Neuronal stem cell (in vitro differentiated cells): ENCODE results near the gene ARHGAP42.
A peak's percentile ranks its signal among the peaks of the same experiment; 100 is the strongest.

ENCODE experiments used
- DNase-seq: peaks from one replicate; pipeline ENCODE4 v3.0.0-alpha.2; 2013; ENCODE audit warnings: low spot score
- H2AFZ ChIP-seq: one replicate; pipeline ENCODE4 v1.6.1; 2013; ENCODE audit warnings: mild to moderate bottlenecking, low read length, inconsistent platforms
- H2AK5ac ChIP-seq: 2 replicates; pipeline ENCODE4 v1.6.1; 2013; ENCODE audit warnings: low read depth, mild to moderate bottlenecking, inconsistent platforms, low read length, moderate library complexity, mixed read lengths
- H2BK120ac ChIP-seq: 2 replicates; pipeline ENCODE4 v1.6.1; 2013; ENCODE audit warnings: low read depth, mild to moderate bottlenecking, inconsistent platforms, low read length, moderate library complexity, mixed read lengths
- H2BK12ac ChIP-seq: one replicate; pipeline ENCODE4 v1.6.1; 2013; ENCODE audit warnings: low read length, inconsistent platforms
- H2BK15ac ChIP-seq: 2 replicates; pipeline ENCODE4 v1.6.1; 2013; ENCODE audit warnings: mild to moderate bottlenecking, low read length, inconsistent platforms, mixed read lengths
- H2BK5ac ChIP-seq: one replicate; pipeline ENCODE4 v1.6.1; 2013; ENCODE audit warnings: inconsistent platforms, mild to moderate bottlenecking, low read length, moderate library complexity
- H3K14ac ChIP-seq: one replicate; pipeline ENCODE4 v1.6.1; 2013; ENCODE audit warnings: low read length, inconsistent platforms
- H3K18ac ChIP-seq: 2 replicates; pipeline ENCODE4 v1.6.1; 2013; ENCODE audit warnings: low read length, inconsistent platforms
- H3K23ac ChIP-seq: 2 replicates; pipeline ENCODE4 v1.6.1; 2013; ENCODE audit warnings: low read depth, mild to moderate bottlenecking, mixed read lengths, low read length, inconsistent platforms; ENCODE audit not compliant: poor library complexity
- H3K27ac ChIP-seq: replicated peaks from 3 replicates; pipeline ENCODE4 v1.5.1; 2013; ENCODE audit warnings: low read length, inconsistent platforms
- H3K27me3 ChIP-seq, 3 experiments: 2 replicates each; pipeline ENCODE4 v1.6.1; 2013; ENCODE audit warnings: low read length in 3 of 3, mild to moderate bottlenecking in 2 of 3, inconsistent platforms in 1 of 3, low read depth in 1 of 3, mixed read lengths in 1 of 3, moderate library complexity in 1 of 3; ENCODE audit not compliant: control insufficient read depth in 3 of 3, insufficient read depth in 3 of 3
- H3K36me3 ChIP-seq, 2 donors: replicated peaks in 1 of 2; 2 replicates each; pipeline ENCODE4 v1.6.1; 2013; ENCODE audit warnings: low read length in 2 of 2; ENCODE audit not compliant: control insufficient read depth in 2 of 2, insufficient read depth in 2 of 2
- H3K4ac ChIP-seq: 2 replicates; pipeline ENCODE4 v1.6.1; 2013; ENCODE audit warnings: inconsistent platforms, mild to moderate bottlenecking, low read length, moderate library complexity
- H3K4me1 ChIP-seq, 2 donors: 1 replicate in 1 of 2; 2 replicates in 1 of 2; pipeline ENCODE4 v1.6.1; 2013; ENCODE audit warnings: low read length in 2 of 2, low read depth in 1 of 2; ENCODE audit not compliant: control insufficient read depth in 2 of 2, insufficient read depth in 1 of 2
- H3K4me2 ChIP-seq: one replicate; pipeline ENCODE4 v1.6.1; 2013; ENCODE audit warnings: mild to moderate bottlenecking, low read length, inconsistent platforms; ENCODE audit not compliant: insufficient read depth, poor library complexity, severe bottlenecking
- H3K4me3 ChIP-seq, 2 donors: 2 replicates each; pipeline ENCODE4 v1.5.1; 2013; ENCODE audit warnings: low read length in 2 of 2, mild to moderate bottlenecking in 2 of 2, inconsistent platforms in 1 of 2, moderate library complexity in 1 of 2
- H3K79me1 ChIP-seq: one replicate; pipeline ENCODE4 v1.6.1; 2013; ENCODE audit warnings: low read depth, mild to moderate bottlenecking, inconsistent platforms, low read length, moderate library complexity
- H3K9ac ChIP-seq: one replicate; pipeline ENCODE4 v1.6.1; 2013; ENCODE audit warnings: mild to moderate bottlenecking, low read depth, low read length, inconsistent platforms; ENCODE audit not compliant: poor library complexity
- H3K9me3 ChIP-seq, 2 donors: replicated peaks in 1 of 2; 2 replicates each; pipeline versions ENCODE3 to v1.6.1; 2013; ENCODE audit warnings: low read length in 2 of 2, mild to moderate bottlenecking in 2 of 2, inconsistent platforms in 1 of 2, low read depth in 1 of 2, mixed read lengths in 1 of 2, moderate library complexity in 1 of 2; ENCODE audit not compliant: control insufficient read depth in 2 of 2, insufficient read depth in 1 of 2
- H4K8ac ChIP-seq: one replicate; pipeline ENCODE4 v1.6.1; 2013; ENCODE audit warnings: low read depth, mild to moderate bottlenecking, inconsistent platforms, low read length, moderate library complexity
- H4K91ac ChIP-seq: one replicate; pipeline ENCODE4 v1.6.1; 2013; ENCODE audit warnings: low read length, low read depth, mild to moderate bottlenecking, inconsistent platforms; ENCODE audit not compliant: poor library complexity
- WGBS, 2 donors: extraction: QIAGEN DNeasy Blood & Tissue Kit; methylation state at CpG; one replicate each; pipeline ENCODE4 v1.1.7; 2013; ENCODE audit warnings: missing lambda C conversion rate in 2 of 2, mixed read lengths in 1 of 2; ENCODE audit not compliant: insufficient read length in 2 of 2, insufficient replicate concordance in 1 of 2; ENCODE audit errors: extremely low coverage in 2 of 2; 5-methylcytosine and 5-hydroxymethylcytosine counted together

Gene ARHGAP42

DNA sequence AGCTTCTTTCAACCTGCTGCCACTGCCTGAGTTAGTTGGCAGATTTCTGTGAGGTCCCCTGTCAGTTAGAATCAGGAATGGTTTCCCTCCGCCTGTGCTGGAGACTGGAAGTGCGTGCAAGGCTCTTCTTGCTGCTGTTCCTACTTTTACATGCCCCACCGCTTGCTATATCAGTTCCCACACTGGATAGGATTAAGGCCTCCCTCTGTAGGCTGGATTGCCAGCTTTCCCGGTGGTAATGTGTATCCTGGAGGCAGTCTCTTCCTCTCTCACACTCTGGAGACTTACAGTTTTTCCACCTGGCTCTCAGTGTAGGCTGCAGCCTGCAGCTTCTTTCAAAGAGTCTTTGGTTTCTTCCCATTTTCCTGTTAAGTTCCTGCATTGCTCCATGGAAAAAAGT, 66.5 kb downstream of the ARHGAP42 start:
- no peak overlapping the region for H3K4me2 ChIP-seq
- DNase-seq: no peak
- no peak overlapping the region for H3K14ac ChIP-seq
- H2BK120ac ChIP-seq: no peak overlapping the region
- no CpG with 5 or more reads among the region's 4 CpGs for WGBS, 2 donors
- H3K9me3 ChIP-seq: peaks cover 3 to 9% of the 10 kb centered on the region in 2 donors
- H3K79me1 ChIP-seq: no peaks in the 10 kb centered on the region
- no peak overlapping the region for H2AK5ac ChIP-seq
- no peak overlapping the region for H4K8ac ChIP-seq
- H3K4me1 ChIP-seq: peaks cover 0 to 5% of the 10 kb centered on the region in 2 donors
- H3K18ac ChIP-seq: no peak overlapping the region
- no peak overlapping the region for H2BK15ac ChIP-seq
- no peak overlapping the region for H3K23ac ChIP-seq
- no peak overlapping the region for H3K4me3 ChIP-seq
- H4K91ac ChIP-seq: no peak overlapping the region
- no peak overlapping the region for H3K9ac ChIP-seq
- no peaks in the 10 kb centered on the region for H3K36me3 ChIP-seq
- no peaks in the 10 kb centered on the region for H3K27me3 ChIP-seq
- no peak overlapping the region for H2BK12ac ChIP-seq
- peak overlapping the region; percentile 51 for H2AFZ ChIP-seq
- no peak overlapping the region for H3K4ac ChIP-seq
- no peak overlapping the region for H3K27ac ChIP-seq
- no peak overlapping the region for H2BK5ac ChIP-seq

DNA sequence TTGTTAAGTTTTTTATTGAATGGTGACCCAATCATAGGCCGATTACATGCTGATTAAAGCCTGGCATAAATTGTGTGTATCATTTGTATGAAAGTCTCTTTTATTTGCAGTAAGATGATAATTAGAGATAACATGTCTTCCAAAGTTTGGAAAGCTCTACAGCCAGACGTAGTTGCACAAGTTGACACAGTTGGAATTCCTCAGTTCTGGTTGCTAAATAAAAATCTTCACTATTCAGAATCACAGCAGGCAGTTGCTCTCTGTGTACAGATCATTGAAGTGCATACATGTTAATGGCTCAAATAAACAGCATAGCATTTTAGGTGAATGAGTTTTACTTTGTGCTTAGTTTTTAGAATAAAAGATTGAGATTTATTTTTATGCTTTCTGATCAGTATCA, 69.5 kb downstream of the ARHGAP42 start:
- H3K23ac ChIP-seq: no peak overlapping the region

DNA sequence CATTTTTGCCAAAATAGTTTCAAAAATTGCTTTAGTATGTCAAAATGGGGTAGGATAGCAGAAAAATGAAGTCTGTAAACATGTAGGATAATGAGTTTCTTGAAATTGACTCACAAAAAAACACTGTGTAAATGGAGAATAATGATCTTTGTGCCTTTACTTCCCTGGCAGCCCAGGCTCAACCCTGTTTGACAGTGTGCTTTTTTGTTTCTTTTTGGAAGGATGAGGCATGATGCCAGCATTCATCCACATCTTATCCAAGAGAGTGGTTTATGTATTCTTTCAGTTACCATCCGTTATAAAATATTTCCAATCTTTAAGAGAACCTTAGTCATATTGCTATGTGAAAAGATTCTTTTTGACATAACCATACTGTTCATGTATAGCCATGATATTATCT, 70.6 kb downstream of the ARHGAP42 start:
- no peak overlapping the region for H2AK5ac ChIP-seq
- H3K18ac ChIP-seq: no peak overlapping the region
- no peak overlapping the region for H2BK5ac ChIP-seq
- no peak overlapping the region for H3K4me3 ChIP-seq
- no peak overlapping the region for H2AFZ ChIP-seq
- no peak overlapping the region for H4K8ac ChIP-seq
- no peaks in the 10 kb centered on the region for H3K27me3 ChIP-seq
- H4K91ac ChIP-seq: no peak overlapping the region
- peaks cover 0 to 7% of the 10 kb centered on the region in 2 donors for H3K4me1 ChIP-seq
- no peak overlapping the region for H3K23ac ChIP-seq
- H3K4me2 ChIP-seq: no peak overlapping the region
- no peak overlapping the region for H2BK12ac ChIP-seq
- no peaks in the 10 kb centered on the region for H3K36me3 ChIP-seq
- no peaks in the 10 kb centered on the region for H3K79me1 ChIP-seq
- H2BK120ac ChIP-seq: no peak overlapping the region
- H3K27ac ChIP-seq: no peak overlapping the region
- H3K14ac ChIP-seq: no peak overlapping the region
- no peak overlapping the region for H3K4ac ChIP-seq
- no peak for DNase-seq
- no peaks in the 10 kb centered on the region for H3K9me3 ChIP-seq
- no CpG with 5 or more reads among the region's 1 CpG for WGBS, 2 donors
- H2BK15ac ChIP-seq: no peak overlapping the region
- H3K9ac ChIP-seq: no peak overlapping the region

More for the DNA sequence above, 69.5 kb downstream of the ARHGAP42 start:
- no peaks in the 10 kb centered on the region for H3K27me3 ChIP-seq
- no peak overlapping the region for H2AK5ac ChIP-seq
- H3K18ac ChIP-seq: no peak overlapping the region
- H3K36me3 ChIP-seq: no peaks in the 10 kb centered on the region
- no peak overlapping the region for H4K91ac ChIP-seq
- no peak for DNase-seq
- no peak overlapping the region for H2AFZ ChIP-seq
- H4K8ac ChIP-seq: no peak overlapping the region
- H2BK12ac ChIP-seq: no peak overlapping the region
- no peak overlapping the region for H3K27ac ChIP-seq
- H3K9ac ChIP-seq: no peak overlapping the region
- WGBS, 2 donors: no CpG with 5 or more reads among the region's 2 CpGs
- no peak overlapping the region for H3K4me2 ChIP-seq
- no peaks in the 10 kb centered on the region for H3K79me1 ChIP-seq
- no peak overlapping the region for H2BK120ac ChIP-seq
- no peak overlapping the region for H3K14ac ChIP-seq
- no peak overlapping the region for H2BK15ac ChIP-seq
- H2BK5ac ChIP-seq: no peak overlapping the region
- peaks cover 0 to 7% of the 10 kb centered on the region in 2 donors for H3K4me1 ChIP-seq
- no peak overlapping the region for H3K4me3 ChIP-seq
- no peak overlapping the region for H3K4ac ChIP-seq
- H3K9me3 ChIP-seq: no peaks in the 10 kb centered on the region

DNA sequence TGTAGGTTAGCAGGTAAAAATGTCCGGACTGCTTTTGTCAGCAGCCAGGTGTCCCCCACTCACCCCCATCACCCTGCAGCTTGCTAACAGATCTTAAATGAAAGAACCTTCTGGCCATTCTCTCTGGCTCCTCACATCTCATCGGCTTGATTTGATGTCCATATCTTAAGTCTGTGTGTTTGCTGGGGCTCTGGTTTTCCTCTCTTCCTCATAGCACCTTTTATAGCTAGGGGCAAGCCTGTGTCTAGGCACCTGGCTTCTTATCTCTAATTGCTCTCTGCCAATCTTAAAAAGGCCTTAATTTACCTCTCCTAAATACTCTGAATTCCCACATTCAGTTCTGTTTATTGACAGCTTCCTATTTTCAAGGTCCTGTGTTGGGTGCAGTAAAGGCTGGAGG, 72.0 kb downstream of the ARHGAP42 start:
- Histone ChIP-seq H4K8ac (no peak overlapping the region), H2BK120ac (no peak overlapping the region), H3K9me3 (no peaks in the 10 kb centered on the region), H4K91ac (no peak overlapping the region), H3K4ac (no peak overlapping the region), H3K9ac (no peak overlapping the region), H3K27me3 (no peaks in the 10 kb centered on the region), H2AK5ac (no peak overlapping the region), H2BK15ac (no peak overlapping the region), H3K23ac (no peak overlapping the region), H3K4me2 (no peak overlapping the region), H3K14ac (no peak overlapping the region), H3K36me3 (no peaks in the 10 kb centered on the region), H3K18ac (no peak overlapping the region), H3K79me1 (no peaks in the 10 kb centered on the region), H3K4me3 (no peak overlapping the region), H2BK12ac (no peak overlapping the region), H3K4me1 (peaks cover 0 to 2% of the 10 kb centered on the region in 2 donors), H2BK5ac (no peak overlapping the region), H2AFZ (no peak overlapping the region), H3K27ac (no peak overlapping the region)
- no peak for DNase-seq
- WGBS, 2 donors: no CpG with 5 or more reads among the region's 2 CpGs
